ENCODE results near the gene PIP5KL1. TPM values are rescaled to one million over a fixed set of nuclear protein-coding genes. Genes with fewer than 3 reads are reported as not detected.

The PIP5KL1 gene
- total and polyA plus RNA-seq, 2 of the 8 experiments (the other 6 are each of a cell fraction or from before 2014, with no cell fraction given) = 13.4 to 15.4 TPM

DNA sequence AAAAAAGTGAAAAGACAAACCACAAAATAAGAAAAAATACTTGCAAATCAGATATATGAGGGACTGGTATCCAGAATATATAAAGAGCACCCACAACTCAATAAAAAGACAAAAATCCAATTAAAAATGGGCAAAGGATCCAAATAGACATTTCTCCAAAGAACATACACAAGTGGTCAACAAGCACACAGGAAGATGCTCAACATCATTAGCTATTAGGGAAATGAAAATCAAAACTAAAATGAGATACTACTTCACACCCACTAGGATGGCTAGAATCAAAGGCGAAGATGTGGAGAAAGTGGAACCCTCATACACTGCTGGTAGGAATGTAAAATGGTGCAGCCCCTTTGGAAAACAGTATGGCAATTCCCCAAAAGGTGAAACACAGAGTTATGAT lies 28.2 kb upstream of the PIP5KL1 start (continued):
- TF ChIP-seq PHF8 (conservative IDR thresholded peaks at IDR 0.05; ENCODE audit: low read depth, low read length) (no peak), CBX5 (IDR thresholded peaks at IDR 0.05; ENCODE audit: low read depth, low read length) (no peak), EP300 (IDR thresholded peaks at IDR 0.05; ENCODE audit: borderline replicate concordance in 1 of 2, low read depth in 2 of 2, low read length in 2 of 2) (no peak)
